Astrocyte of the hippocampus (primary cell): ENCODE data around the gene SIK3.
A peak's percentile ranks its signal among the peaks of the same experiment; 100 is the strongest.
"Not testable (repeated sequence)": the region's sequence is repeated elsewhere in the genome, so short reads cannot be mapped to it uniquely, and the experiment has no call there.

Experiments used
- DNase-seq: peaks from one replicate; pipeline ENCODE4 v3.0.0; 2011; ENCODE audit warnings: low read depth, low spot score

SIK3 gene

GRCh38 chr11:117076941-117077691 lies 21.1 kb downstream of the SIK3 start:
- peak; percentile 59 for DNase-seq

GRCh38 chr11:117075186-117075585 lies 23.0 kb downstream of the SIK3 start:
- no peak for DNase-seq

- DNase-seq, result no peak
Observed at GRCh38 chr11:117074119-117074518, 24.1 kb downstream of the SIK3 start.

- DNase-seq, result no peak
Observed at GRCh38 chr11:117073539-117073938, 24.7 kb downstream of the SIK3 start.

GRCh38 chr11:117072517-117073461 lies 25.4 kb downstream of the SIK3 start:
- DNase-seq, result peak; percentile 91

- DNase-seq, result peak; percentile 71
Observed at GRCh38 chr11:117071344-117071787, 26.9 kb downstream of the SIK3 start.

GRCh38 chr11:117070016-117070415 lies 28.2 kb downstream of the SIK3 start:
- no peak for DNase-seq

GRCh38 chr11:117068303-117068860 lies 29.8 kb downstream of the SIK3 start:
- DNase-seq, result no peak

- DNase-seq, result no peak
Observed at GRCh38 chr11:117066959-117067358, 31.3 kb downstream of the SIK3 start.

GRCh38 chr11:117064275-117064674 lies 34.0 kb downstream of the SIK3 start:
- peak; percentile 27 for DNase-seq

GRCh38 chr11:117062498-117062897 lies 35.7 kb downstream of the SIK3 start:
- DNase-seq, result no peak

- no peak for DNase-seq
Observed at GRCh38 chr11:117061256-117061655, 37.0 kb downstream of the SIK3 start.

GRCh38 chr11:117059611-117060148 lies 38.5 kb downstream of the SIK3 start:
- DNase-seq, result no peak

GRCh38 chr11:117058761-117059261 lies 39.4 kb downstream of the SIK3 start:
- DNase-seq, result peak; percentile 69

- DNase-seq, result no peak
Observed at GRCh38 chr11:117057727-117058126, 40.5 kb downstream of the SIK3 start.

GRCh38 chr11:117057317-117057716 lies 40.9 kb downstream of the SIK3 start:
- DNase-seq, result no peak

- no peak for DNase-seq
Observed at GRCh38 chr11:117055469-117055868, 42.8 kb downstream of the SIK3 start.

GRCh38 chr11:117054382-117054781 lies 43.8 kb downstream of the SIK3 start:
- DNase-seq, result no peak

- no peak for DNase-seq
Observed at GRCh38 chr11:117052196-117053149, 45.8 kb downstream of the SIK3 start.

GRCh38 chr11:117050121-117050520 lies 48.1 kb downstream of the SIK3 start:
- not testable (repeated sequence) for DNase-seq

GRCh38 chr11:117046627-117047026 lies 51.6 kb downstream of the SIK3 start:
- DNase-seq, result not testable (repeated sequence)
